ENCODE results near the gene ATP13A5.

The ATP13A5 gene, protein sequence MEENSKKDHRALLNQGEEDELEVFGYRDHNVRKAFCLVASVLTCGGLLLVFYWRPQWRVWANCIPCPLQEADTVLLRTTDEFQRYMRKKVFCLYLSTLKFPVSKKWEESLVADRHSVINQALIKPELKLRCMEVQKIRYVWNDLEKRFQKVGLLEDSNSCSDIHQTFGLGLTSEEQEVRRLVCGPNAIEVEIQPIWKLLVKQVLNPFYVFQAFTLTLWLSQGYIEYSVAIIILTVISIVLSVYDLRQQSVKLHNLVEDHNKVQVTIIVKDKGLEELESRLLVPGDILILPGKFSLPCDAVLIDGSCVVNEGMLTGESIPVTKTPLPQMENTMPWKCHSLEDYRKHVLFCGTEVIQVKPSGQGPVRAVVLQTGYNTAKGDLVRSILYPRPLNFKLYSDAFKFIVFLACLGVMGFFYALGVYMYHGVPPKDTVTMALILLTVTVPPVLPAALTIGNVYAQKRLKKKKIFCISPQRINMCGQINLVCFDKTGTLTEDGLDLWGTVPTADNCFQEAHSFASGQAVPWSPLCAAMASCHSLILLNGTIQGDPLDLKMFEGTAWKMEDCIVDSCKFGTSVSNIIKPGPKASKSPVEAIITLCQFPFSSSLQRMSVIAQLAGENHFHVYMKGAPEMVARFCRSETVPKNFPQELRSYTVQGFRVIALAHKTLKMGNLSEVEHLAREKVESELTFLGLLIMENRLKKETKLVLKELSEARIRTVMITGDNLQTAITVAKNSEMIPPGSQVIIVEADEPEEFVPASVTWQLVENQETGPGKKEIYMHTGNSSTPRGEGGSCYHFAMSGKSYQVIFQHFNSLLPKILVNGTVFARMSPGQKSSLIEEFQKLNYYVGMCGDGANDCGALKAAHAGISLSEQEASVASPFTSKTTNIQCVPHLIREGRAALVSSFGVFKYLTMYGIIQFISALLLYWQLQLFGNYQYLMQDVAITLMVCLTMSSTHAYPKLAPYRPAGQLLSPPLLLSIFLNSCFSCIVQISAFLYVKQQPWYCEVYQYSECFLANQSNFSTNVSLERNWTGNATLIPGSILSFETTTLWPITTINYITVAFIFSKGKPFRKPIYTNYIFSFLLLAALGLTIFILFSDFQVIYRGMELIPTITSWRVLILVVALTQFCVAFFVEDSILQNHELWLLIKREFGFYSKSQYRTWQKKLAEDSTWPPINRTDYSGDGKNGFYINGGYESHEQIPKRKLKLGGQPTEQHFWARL

GRCh38 chr3:193378706-193379105 is at the start of gene ATP13A5:
Gene ATP13A5 (minus strand): TSS chr3:193378753. CDS start chr3:193378725, 28 bp downstream.
- DNase-seq (ENCODE audit: low read depth), result no peak

DNA sequence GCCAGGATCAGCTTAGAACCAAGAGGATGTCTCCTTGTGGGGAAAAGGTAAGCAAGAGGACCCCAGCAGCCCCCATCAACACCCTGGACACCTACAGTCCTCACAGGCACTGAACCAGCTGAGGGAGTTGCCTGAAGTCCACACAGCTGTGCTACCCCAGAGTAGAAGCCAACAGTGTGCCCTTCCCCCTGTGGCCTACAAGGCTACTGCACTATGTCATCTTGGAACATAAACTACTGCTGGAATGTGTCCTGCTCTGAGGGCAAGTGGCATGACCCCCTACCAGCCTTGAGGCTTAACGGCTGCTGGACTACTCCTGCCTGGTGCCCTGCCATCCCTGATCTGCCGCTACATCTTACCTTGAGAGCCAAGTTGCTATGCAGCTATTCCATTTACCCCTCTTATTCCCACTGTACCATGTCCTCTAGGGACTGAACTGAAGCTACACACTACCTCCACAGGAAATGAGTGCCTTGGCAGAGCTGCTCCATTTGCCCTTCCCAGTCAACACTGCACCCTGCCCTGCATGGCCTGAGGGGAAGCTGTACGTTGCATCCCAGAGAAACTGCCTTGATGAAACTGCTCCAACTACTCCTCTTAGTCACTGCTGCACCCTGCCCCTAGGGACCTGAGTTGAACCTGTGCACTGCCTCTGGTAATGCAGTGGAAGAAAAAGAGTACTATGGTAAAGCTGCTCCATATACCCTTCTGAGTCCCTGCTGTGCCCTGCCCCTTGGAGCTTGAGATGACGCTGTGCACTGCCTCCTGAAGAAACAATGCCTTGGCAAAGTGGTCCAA is 40.2 kb upstream of the ATP13A5 start:
- no peak for DNase-seq (ENCODE audit: low read depth)

DNA sequence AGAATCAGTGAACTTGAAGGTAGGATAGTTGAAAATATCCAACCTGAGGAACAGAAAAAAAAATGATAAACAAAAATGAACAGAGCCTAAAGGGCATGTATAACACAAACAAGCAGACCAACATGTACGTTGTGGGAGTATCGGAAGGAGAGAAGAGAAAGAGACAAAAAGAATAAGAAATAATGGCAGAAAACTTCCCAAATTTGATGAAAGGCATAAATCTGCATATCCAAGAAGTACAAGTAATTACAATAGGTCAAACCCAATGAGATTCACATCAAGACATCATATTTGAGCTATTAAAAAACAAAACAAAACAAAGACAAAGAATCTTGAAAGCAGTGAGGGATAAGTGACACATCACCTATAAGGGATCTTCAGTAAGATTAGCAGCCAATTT is 38.1 kb upstream of the ATP13A5 start:
- DNase-seq (ENCODE audit: low read depth), result no peak

GRCh38 chr3:193407688-193408087 is 29.1 kb upstream of the ATP13A5 start:
- no peak for DNase-seq (ENCODE audit: low read depth)

DNA sequence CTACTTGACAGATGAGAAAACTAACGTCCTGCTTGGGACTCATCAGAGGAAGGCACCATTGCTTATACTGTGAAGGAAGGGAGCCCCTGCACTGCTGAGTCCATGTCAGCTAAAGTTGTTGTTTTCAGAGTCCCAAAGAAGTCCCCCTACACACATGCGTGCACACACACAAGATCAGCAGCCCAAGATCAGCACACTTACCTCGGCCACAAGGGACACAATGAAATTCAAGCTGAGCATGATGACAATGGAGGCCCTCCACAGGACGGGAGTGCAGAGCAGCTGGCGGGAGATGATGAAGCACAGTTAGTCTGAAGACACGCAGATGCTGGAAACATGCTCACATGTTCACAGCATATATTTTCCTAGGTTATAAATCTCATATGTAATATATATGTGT is 28.6 kb upstream of the ATP13A5 start:
- no peak for DNase-seq (ENCODE audit: low read depth)

GRCh38 chr3:193403307-193403706 is 24.8 kb upstream of the ATP13A5 start:
- DNase-seq (ENCODE audit: low read depth), result no peak

GRCh38 chr3:193400304-193400703 is 21.8 kb upstream of the ATP13A5 start:
- DNase-seq (ENCODE audit: low read depth), result no peak

GRCh38 chr3:193396451-193397244 is 18.1 kb upstream of the ATP13A5 start:
- DNase-seq (ENCODE audit: low read depth), result no peak

DNA sequence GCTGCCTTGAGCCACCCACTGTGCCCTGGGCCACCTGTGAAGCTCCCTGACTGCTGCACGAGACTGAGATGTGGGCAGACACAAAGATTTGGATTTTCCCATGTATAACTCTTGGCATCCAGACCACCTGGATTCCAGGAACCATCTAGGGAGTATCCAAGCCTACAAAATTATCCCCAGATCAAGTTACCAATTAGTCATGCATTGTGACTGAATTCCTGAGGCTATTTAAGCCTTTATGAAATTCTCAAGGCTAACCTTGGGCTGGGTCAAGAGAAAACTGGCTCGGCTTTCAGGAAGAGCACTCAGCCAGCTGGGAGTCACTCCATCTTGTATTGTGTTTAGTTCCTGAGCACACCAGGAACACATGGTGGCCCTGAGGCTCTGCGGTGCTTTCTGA is 13.3 kb upstream of the ATP13A5 start:
- DNase-seq (ENCODE audit: low read depth), result no peak

DNA sequence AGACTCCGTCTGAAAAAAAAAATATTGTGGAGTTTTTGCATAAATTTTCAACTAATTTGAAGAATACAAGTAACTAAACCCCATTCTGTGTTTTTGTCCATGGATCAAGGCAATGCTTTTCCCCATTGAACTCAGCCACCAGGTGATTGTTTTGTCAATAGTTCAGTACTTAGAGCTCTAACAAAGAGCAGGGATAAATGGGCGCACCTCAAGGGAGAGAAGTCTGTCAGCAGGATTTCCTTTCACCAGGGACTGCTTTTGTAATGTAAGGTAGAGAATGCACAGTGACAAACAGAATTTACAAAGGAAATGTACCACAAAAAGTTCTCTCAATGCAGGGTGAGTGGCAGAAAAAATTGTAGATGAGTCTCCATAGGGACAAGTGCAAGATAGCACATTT is 10.8 kb upstream of the ATP13A5 start:
- no peak for DNase-seq (ENCODE audit: low read depth)

GRCh38 chr3:193388361-193388760 is 9.8 kb upstream of the ATP13A5 start:
- DNase-seq (ENCODE audit: low read depth), result no peak

DNA sequence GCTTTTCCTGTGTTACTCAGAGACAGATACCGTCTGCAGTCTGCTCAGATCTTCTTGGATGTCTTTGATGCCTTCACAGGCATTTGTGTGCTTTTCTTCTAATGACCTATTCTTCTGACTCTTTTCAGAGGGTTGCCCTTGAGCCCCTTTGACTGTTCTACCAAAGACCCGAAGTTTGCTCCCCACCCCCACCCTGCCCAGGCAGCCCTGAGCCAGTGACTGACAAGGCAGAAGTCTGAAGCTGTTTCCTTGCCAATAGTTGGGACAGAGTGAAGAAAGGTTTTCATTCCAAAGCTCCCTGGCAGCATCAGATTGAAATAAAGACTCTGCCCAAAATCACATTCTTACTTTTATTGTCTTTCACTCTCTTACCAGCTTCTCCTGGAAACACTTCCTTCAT is 9.0 kb upstream of the ATP13A5 start:
- no peak for DNase-seq (ENCODE audit: low read depth)

DNA sequence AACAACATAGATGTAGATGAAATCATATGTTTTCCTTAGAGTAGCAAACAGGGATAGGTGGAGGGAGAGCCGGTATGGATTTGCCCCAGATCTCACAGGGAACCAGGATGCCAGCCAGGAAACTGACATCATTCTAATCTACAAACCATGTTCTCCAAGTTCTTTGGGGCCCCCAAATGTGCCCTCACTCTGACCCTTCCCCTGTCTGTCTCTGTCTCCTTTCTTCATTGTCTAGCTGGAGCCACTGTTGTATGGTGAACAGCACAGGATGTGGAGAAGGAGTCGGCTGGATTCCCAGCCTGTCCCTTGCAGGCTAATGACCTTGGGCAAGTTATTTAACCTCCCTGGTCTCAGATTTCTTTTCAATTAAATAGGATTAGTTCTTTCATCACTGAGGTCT is 962 bp downstream of the ATP13A5 start:
- DNase-seq (ENCODE audit: low read depth), result no peak

DNA sequence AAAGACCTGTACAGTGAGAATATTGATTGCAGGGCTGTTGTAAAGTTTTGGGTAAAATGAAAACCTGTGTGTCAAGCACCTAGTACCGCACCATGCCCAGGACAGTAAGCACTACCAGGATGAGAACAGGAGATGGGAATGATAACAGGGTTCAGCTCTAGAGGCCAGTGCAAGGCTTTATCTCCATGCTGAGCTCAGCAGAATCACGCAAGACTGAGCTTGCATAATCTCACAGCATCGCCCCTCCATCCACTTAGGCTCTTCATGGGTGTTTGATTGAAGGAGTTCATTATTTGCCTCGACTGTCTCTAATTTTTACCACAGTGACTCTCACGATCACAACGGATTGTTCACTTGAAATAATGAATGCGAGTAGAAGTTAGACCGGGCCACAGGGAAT is 2.9 kb downstream of the ATP13A5 start:
- no peak for DNase-seq (ENCODE audit: low read depth)

GRCh38 chr3:193372783-193373182 is 5.8 kb downstream of the ATP13A5 start:
- no peak for DNase-seq (ENCODE audit: low read depth)

GRCh38 chr3:193367868-193368267 is 10.7 kb downstream of the ATP13A5 start:
- no peak for DNase-seq (ENCODE audit: low read depth)

- no peak for DNase-seq (ENCODE audit: low read depth)
Measured at GRCh38 chr3:193357291-193357690, 21.3 kb downstream of the ATP13A5 start.

DNA sequence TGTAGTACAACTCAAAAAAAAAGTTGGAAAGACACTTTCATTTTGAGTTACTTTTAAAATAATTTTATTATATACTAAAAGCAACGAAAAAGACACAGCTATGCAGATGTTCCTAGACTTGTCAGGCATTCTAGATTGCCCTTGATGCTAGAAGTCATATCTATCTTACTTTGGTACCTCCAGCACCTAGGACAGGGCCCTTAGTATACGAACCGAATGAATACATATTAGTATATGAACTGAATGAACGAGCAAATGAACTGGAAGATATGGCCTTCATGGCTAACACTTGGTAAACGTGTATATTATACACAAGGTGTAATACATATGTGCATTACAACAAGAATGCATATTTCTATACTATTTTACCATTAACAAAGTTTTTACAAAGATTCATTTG is 24.1 kb downstream of the ATP13A5 start:
- DNase-seq (ENCODE audit: low read depth), result no peak

- DNase-seq (ENCODE audit: low read depth), result no peak
Measured at GRCh38 chr3:193350744-193351143, 27.8 kb downstream of the ATP13A5 start.

DNA sequence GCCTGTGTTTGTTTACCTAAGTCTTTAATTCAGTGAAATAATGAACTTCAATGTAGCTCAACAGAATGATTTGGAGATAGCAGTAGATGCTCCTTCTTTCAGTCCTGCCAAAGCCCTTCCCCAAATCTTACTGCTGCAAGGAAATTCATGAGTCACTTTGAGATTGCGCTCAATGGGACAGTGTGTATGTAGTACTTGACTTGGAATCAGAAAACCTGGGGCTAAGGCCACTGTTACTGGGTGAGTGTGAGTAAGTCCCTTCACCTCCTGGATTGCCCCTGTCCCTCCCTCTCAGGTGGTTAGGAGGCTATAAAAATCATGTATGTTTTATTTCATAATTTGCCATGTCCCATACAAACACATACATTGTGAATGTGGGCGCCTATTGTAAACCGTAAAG is 29.9 kb downstream of the ATP13A5 start:
- no peak for DNase-seq (ENCODE audit: low read depth)

Data from activated T-cell treated with anti-CD3 and anti-CD28 coated beads for 24 hours (primary cell).